Erythroblast (primary cell): Measurements from ENCODE around the gene CDK14.

Experiments used
- DNase-seq, 2 experiments: peaks; one replicate each; lab custom pipeline; 2025; lab: John Stamatoyannopoulos, UW
- GATA1 ChIP-seq: IDR thresholded peaks from 2 replicates; pipeline ENCODE4 v1.6.1; 2011; ENCODE audit warnings: low read depth, mild to moderate bottlenecking, control low read depth, low read length, moderate library complexity
- POLR2A ChIP-seq: IDR thresholded peaks from 2 replicates; pipeline ENCODE4 v1.6.1; 2011; ENCODE audit warnings: mild to moderate bottlenecking, low read length

Gene CDK14

GRCh38 chr7:90604383-90604782 is 8.3 kb downstream of the CDK14 start:
- TF ChIP-seq GATA1: no peak
- TF ChIP-seq POLR2A: no peak
- no peak for DNase-seq

- DNase-seq: no peak
- TF ChIP-seq POLR2A: no peak
- no peak for TF ChIP-seq GATA1
Observed at GRCh38 chr7:90605055-90605454, 8.9 kb downstream of the CDK14 start.

DNA sequence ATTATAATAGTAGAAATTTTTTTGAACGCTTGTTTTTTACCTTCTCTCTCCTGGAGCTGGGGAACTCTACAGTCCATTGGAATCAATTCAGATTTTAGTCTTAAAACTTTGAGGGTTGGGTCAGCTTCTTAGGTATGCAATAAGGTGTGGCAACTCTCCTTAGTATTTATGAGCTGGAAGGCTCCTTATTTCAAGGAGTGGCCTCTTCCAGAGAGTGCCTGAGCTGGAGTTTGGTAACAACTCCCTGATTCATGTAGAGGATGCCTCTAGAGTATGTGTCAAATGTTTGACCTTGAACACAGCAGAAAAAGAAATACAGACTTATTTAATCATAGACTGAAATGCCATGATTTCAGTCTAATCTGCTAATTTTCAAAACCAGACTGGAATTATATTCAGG is 11.1 kb downstream of the CDK14 start:
- TF ChIP-seq POLR2A (no peak), GATA1 (no peak)
- no peak for DNase-seq

GRCh38 chr7:90610105-90610504 is 14.0 kb downstream of the CDK14 start:
- no peak for TF ChIP-seq POLR2A
- no peak for TF ChIP-seq GATA1
- DNase-seq: no peak

GRCh38 chr7:90611115-90611514 is 15.0 kb downstream of the CDK14 start:
- TF ChIP-seq GATA1 (no peak), POLR2A (no peak)
- no peak for DNase-seq

GRCh38 chr7:90613088-90613498 is 17.0 kb downstream of the CDK14 start:
- TF ChIP-seq GATA1 (no peak), POLR2A (no peak)
- DNase-seq: no peak

GRCh38 chr7:90617442-90617841 is 21.3 kb downstream of the CDK14 start:
- DNase-seq: no peak
- no peak for TF ChIP-seq POLR2A
- TF ChIP-seq GATA1: no peak

- TF ChIP-seq POLR2A (no peak), GATA1 (no peak)
- no peak for DNase-seq
Observed at GRCh38 chr7:90618876-90619275, 22.8 kb downstream of the CDK14 start.

- TF ChIP-seq POLR2A (no peak), GATA1 (no peak)
- no peak for DNase-seq
Observed at GRCh38 chr7:90621125-90621746, 25.1 kb downstream of the CDK14 start.

- no peak for DNase-seq
- TF ChIP-seq GATA1 (no peak), POLR2A (no peak)
Observed at GRCh38 chr7:90621747-90622140, 25.6 kb downstream of the CDK14 start.

GRCh38 chr7:90622670-90623069 is 26.5 kb downstream of the CDK14 start:
- TF ChIP-seq POLR2A: no peak
- no peak for TF ChIP-seq GATA1
- no peak for DNase-seq

GRCh38 chr7:90624225-90624911 is 28.2 kb downstream of the CDK14 start:
- DNase-seq: no peak
- TF ChIP-seq POLR2A: no peak
- TF ChIP-seq GATA1: no peak

DNA sequence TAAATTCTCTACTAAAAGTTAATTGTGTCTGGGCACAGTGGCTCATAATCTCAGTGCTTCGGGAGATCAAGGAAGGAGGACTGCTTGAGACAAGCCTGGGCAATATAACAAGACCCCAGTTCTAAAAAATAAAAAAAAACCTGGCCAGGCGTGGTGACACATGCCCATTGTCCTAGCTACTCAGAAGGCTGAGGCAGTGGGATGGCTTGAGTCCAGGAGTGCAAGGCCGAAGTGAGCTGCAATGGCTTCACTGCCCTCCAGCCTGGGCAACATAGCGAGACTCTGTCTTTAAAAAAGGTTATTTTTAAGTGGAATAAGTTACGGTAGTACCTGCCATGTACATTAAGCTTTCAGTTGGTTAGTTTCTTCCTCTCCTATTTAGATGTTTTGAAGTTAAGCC is 28.9 kb downstream of the CDK14 start:
- DNase-seq: no peak
- TF ChIP-seq GATA1 (no peak), POLR2A (no peak)

GRCh38 chr7:90625562-90625961 is 29.4 kb downstream of the CDK14 start:
- TF ChIP-seq POLR2A (no peak), GATA1 (no peak)
- no peak for DNase-seq

DNA sequence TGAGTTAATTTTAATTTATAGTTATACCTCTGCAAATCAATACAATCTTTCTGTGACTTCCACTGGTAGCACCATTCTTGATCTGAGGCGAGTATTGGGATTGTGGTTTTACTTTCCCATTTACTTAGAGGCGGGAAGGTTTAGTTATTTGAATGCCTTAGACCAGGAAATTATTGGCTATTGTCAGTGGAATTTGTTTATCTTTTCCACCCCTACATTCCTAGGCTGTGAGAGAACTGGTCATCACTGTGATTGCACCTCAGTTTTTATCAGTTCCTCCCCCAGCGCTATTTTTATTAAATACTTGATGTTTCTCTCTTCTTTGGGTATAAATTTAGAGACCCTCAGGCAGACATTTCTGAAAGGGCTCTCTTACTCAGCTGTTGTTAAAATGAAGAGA is 29.9 kb downstream of the CDK14 start:
- TF ChIP-seq GATA1 (no peak), POLR2A (no peak)
- no peak for DNase-seq
